ENCODE measurements around the gene LYG1.
A peak's percentile ranks its signal among the peaks of the same experiment; 100 is the strongest.
"Not testable (repeated sequence)": the region's sequence is repeated elsewhere in the genome, so short reads cannot be mapped to it uniquely, and the experiment has no call there.

LYG1 gene

DNA sequence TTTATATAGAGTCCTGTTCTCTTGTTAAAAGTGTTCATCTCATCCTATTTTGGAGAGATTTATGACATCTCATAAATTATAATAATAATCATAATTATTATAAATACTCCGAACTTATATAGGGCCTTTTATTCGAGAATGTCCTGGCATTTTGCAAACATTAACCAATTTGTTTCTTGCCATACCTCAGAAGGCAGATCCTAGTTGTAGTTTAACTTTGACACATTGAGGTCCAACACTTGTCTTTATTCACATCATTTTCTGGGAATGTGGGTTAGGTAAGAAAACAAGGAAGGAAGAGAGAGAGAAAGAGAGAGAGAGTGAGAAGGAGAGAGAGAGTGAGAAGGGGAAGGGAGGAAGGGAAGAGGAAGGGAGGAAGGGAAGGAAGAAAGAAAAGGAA, at the start of gene LYG1:
Gene LYG1 (minus strand): TSS at position 101 of the 400 bp plus-strand sequence. CDS start 5,527 bp downstream, outside the sequence.
- not testable (repeated sequence) for DNase-seq

DNA sequence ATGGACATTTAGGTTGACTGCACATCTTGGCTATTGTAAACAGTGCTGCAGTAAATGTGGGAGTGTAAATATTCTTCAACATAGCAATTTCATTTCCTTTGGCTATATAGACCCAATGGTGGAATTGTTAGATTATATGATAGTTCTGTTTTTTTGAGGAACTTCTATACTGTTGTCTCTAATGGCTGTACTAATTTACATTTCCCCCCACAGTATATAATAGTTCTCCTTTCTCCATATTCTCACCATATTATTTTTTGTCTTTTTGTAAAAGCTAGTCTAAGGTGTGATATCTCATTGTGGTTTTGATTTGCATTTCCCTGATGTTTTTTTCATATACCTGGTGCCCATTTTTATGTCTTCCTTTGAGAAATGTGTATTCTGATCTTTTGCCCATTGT, 49.2 kb upstream of the LYG1 start:
- DNase-seq, result no peak

DNA sequence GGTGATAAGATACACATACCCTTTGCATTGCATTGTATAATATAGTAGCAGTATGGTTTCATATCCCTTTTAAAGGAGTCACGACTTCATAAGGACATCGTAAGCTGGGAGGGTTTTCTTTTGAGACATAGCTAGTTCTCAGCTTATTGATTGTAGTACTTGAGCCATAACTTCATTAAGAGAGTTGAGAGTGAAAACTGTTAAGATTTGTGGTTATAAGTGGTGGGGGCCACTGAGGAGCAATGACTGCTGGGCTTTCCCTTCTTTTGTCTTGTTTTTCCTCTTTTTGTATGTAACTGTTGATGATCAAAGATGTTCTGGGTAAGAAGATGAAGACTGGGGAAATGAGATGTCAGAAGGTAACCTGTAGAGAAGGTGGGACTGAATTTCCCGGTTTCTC, 47.2 kb upstream of the LYG1 start:
- DNase-seq, result no peak

DNA sequence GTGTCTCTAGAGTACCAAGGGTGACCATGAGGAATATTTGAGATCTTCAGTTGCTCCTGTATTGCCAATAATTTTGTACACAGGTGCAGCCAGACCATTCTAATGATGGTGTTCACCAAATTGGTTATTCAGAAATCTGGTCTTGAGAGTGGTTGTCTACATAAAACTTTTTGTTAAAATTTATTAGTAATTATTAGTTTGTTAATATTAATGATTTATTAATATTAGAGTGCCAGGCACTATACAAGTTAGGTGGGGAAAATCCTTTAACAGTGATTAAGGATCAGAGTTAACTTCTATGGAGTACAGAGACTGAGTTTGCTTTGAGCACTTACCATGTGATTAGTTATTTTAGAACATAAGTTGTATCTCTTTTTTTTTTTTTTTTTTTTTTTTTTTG, 45.2 kb upstream of the LYG1 start:
- DNase-seq, result no peak

DNA sequence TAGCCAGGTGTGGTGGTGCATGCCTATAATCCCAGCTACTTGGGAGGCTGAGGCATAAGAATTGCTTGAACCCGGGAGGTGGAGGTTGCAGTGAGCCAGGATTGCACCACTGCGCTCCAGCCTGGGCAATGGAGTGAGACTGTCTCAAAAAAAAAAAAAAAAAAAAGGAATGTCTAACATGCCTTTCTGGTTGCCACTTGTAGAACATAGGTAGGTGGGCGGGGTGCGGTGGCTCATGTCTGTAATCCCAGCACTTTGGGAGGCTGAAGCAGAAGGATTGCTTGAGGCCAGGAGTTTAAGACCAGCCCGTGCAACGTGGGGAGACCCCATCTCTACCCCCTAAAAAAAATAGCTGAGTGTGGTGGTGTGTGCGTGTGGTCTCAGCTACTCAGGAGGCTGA, 44.4 kb upstream of the LYG1 start:
- not testable (repeated sequence) for DNase-seq

DNA sequence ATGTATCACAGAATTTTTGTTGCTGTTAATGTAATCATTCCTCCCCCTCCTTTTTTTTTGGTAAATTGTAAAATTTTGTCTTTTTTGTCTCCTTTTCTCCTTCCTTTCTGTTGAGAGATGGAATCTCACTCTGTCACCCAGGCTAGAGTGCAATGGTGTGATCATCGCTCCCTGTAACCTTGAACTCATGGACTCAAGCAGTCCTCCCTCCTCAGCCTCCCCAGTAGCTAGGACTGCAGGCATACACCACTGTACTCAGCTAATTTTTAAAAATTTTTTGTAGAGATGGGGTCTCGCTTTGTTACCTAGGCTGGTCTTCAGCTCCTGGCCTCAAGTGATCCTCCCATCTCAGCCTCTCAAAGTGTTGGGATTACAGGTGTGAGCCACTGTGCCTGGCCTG, 41.5 kb upstream of the LYG1 start:
- no peak for DNase-seq

DNA sequence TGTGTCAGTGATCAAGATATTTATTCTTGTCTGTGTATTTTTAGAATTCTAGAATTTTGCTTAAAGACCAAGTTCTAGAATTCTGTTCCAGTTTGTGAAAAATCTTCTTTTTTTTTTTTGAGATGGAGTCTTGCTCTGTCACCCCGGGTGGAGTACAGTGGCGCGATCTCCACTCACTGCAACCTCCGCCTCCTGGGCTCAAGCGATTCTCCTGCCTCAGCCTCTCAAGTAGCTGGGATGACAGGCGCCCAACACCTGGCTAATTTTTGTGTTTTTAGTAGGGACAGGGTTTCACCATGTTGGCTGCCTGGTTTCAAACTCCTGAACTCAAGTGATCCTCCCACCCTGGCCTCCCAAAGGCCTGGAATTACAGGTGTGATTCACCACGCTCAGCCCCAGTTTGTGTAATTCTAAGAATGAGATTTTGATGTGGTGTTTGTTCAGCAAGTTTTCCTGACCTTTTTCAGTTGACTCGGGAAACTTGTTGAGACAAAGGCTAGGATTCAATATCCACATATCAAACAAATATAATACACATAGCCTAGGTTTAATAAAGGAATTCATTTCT, 39.8 kb upstream of the LYG1 start:
- no peak for DNase-seq

DNA sequence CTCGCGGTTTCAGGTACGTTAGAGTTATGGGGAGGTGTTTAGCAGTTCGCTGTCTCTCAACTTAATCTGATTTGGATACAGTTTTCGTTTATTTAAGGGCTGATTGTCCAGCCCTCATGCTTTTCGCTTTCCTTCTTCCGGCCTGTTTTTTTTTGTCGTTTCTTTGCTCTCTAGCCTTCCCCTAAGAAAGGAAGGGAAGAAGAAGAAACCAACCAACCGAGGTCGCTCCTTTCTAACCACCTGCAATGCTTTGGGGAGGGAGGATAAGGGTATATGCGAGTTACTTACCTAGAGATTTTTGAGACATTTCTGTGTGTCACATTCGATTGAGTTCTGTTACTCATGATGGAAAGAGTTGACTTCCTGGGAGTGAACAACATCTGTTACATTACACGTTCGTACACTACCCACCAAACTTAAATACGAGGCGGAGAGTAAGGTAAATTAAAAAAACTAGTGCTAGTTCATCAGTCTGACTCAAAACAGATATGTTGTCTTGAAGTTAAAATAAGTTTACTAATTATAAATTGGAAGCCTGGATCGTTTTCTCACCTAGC, 37.1 kb upstream of the LYG1 start:
- DNase-seq, result no peak

DNA sequence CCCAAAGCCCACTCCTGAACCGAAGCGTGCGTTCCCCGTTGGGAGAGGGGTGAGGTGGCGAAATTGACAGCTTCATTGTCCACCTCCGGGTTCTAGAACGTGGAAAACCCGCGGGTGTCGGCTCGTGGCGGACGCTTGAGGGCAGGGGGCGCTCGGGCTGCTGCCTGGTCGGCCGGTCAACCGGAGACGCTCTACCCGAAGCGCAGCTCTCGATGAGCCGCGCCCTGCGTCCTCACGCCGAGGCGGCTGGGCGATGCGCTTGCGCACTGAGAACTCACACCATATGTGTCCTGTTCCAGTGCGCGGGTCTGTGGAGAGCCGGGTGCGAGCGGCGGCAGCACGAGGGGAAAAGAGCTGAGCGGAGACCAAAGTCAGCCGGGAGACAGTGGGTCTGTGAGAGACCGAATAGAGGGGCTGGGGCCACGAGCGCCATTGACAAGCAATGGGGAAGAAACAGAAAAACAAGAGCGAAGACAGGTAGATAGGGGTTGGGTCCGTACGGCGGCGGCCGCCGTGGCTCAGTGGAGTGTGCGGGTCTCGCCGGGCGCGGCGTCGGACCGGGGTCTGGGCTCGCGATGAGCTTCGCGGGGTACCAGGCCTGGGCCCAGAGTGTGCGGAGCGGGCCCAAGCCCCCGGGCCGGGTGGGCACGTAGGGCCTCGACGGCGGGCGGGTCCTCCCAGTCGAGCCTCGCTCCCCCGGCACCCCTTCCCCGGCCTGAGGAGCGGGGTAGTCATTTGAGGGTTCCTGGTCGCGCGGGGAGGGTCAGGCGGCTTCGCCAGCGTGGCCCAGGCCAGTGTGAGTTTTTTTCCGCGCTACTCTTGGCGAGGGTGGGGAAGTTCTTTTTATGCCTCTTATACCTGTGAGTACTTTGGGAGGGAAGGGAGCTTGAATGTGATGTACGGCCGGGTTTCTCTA, 36.4 kb upstream of the LYG1 start, which contains the start of gene EIF5B:
Gene EIF5B (plus strand): TSS at position 277 of the 916 bp plus-strand sequence. CDS start 166 bp downstream, at position 443.
- DNase-seq, result peak; percentile 96

DNA sequence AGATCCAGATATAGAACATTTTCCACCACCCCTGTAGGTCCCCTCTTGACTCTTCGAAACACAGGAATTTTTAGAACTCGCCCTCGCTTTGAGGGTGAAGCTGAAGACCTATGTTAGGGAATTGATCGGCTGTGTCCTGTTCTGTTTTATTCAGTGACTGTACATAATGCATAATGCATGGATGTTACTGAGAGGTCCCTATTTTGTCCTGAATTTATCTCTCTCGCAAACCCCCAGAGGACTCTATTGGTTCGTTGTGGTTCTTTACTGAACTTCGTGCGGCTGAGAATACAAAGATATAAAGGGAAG, 35.8 kb upstream of the LYG1 start:
- no peak for DNase-seq

DNA sequence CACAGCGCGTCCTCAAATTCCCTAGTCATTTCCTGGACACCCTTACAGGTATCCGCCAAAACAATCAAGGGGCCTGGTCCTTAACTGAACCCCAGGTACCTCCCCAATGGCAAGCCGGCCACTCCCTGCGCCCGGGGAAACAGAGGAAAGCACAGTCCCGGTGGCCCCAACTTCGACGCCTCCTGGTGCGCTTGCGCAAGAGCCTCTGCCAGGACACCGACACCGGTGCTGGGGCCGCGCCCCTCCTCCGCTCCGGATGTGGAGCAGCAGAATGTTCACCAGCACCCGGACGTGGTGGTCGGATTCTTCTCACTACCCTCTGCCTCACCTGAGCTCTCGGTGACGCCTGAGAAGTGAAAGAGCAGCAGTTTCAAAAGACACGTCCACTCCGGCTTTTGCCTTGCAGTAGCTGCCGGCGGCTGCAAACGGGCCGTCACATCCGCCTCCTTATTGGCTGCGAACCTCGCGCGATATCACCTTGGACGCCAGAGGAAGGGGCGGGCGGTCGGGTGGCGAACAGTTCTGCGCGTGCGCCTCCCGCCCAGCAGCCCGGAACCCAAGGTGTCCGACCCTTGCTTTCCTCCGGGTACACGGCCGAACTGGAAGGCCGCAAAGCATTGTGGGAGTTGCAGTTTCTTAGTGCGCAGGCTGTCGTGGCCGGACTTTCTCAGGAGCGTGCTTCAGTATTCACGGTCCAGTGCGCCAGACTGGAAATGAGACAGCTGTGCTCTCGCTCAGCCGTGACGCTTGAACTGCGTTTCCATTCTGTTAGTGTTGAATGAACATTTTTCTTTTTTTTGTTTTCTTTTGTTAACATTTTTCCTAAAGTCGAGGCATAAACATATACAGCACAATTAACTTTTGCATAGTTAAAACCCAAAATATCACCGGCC, 35.2 kb upstream of the LYG1 start, which contains the start of gene TXNDC9:
Gene TXNDC9 (minus strand): TSS at position 423 of the 893 bp plus-strand sequence. CDS start 3,123 bp downstream, outside the sequence.
- peak; percentile 99 for DNase-seq

DNA sequence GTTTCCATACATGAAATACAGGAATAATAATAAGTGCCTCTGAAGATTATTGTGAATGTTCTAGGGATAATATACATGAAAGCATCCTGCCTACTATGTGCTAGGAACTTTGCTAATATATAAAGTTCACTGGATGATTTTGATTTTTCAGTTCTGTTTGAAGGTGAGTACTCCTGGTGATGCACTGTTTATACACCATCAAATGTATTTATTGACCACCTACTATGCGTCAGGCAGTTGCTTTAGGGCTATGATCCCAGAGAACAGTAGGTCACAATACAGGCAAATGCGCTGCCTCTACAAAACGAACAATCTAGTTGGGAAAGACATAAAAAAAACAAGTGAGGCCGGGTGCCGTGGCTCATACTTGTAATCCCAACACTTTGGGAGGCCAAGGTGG, 24.4 kb upstream of the LYG1 start:
- no peak for DNase-seq

DNA sequence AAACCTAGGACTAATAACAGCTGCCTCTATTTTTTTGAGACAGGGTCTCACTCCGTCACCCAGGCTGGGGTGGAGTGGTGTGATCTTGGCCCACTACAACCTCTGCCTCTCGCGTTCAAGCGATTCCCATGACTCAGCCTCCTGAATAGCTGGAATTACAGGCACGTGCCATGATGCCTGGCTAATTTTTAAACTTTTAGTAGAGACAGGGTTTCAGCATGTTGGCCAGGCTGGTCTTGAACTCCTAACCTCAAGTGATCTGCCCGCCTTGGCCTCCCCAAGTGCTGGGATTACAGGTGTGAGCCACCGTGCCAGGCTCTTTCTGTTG, 16.8 kb upstream of the LYG1 start:
- not testable (repeated sequence) for DNase-seq

DNA sequence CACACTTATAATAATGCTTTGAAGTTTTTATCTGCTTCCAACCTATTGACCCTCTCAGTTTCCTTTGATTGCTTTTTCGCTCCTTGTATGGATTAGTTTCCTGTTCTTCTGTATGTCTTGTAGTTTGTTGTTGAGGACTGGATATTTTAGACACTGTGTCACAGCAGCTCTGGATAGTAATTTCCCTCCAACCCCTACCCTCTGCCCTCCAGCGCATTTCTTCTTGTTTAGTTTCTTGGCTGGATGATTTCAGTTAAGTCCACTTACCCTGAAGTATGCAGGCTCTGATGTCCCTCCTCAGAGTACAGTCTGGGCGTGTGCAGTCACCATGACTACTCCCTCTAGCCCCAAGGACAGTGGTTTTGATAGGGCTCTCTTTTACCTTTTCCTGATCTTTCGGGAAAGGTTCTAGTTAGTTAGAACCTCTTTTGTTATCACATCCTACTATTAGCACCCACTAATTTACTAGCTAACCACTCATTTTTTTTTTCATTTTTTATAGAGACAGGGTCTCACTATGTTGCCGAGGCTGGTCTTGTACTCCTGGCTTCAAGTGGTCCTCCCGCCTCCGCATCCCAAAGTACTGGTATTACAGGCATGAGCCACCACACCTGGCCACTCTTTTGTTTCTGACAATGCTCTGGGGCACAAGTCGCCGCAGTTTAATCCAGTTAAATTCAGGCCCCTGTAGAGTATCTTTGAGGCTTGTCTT, 16.3 kb upstream of the LYG1 start:
- no peak for DNase-seq

DNA sequence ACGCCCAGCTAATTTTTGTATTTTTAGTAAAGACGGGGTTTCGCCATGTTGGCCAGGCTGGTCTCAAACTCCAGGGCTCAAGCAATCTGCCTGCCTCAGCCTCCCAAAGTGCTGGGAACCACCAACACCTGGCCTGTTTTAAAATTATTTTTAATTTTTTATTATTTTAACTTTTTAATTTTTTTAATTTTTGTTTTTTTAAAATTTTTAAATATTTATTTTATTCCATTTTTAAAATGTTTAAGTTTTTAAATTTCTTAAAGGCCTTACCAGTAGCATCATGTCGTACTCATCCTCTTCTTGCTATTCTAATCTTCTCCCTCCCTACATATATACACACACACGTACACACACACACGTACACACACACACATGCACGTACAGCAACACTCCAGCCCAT, 1.4 kb downstream of the LYG1 start:
- no peak for DNase-seq

DNA sequence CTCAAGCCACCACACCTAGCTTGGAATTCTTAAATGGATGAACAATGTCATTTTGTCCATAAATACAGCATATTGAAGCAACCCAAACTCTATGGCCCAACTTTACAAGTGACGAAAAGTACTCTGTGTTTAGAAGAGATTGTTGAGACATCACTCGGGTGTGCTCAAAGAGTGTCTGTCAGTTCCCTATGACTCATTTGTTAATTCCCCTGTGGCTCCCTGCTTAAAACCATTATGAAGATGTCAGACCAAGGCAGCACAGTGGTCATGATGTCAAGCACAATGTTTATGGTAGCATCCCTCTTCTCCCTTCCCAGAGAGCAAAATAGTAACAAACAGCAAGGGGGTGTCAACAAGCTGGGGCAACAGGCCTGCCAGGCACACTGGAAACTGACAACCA, 3.0 kb downstream of the LYG1 start:
- DNase-seq, result no peak

DNA sequence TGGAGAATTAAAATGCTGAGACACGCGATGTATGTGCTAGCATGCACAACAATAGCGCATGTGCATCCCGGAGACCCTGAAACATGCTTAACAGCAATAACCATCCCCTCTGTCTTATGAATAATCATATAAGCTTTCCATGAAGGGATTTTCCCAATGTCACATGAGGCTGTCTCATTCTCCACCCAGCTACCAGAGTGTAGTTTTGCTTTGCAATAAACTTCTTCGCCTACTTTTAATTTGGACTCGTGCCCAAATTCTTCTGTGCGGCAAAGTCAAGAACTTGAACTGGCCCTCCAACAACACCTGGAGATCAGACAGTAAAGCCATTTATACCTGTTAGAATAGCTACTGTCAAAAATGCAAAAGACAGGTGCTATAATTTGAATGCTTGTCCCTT, 15.5 kb downstream of the LYG1 start:
- DNase-seq, result no peak

DNA sequence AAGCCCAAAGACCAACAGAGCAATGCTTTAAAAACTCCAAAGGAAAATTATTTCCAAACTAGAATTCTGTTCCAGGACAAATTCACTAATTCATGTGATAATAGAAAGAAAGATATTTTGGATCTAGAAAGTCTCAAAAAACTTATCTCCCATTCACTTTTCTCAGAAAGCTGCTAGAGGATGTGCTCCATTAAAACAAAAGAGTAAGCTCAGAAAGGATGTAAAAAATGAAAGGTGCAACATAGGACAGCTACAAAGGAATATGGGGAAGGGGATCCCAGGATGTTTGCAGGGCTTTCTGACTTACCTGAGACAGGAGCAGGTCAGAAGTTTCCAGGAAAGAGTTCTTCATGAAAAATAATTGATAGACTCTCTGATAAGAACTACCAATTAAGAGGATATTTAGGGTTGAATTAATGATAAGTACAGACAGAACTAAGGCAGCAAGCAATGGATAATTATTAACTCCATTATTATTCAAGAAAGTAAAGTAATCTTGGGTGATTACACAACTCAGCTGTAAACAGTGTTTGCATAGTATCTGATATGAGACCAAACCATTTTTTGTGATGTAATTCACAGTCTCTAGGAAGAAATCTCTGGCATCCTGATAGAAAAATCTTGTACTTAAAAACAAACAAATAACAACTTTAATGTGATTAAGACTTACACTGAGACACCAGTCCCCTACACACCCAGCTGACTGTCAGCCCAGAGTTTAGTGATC, 20.9 kb downstream of the LYG1 start:
- no peak for DNase-seq

DNA sequence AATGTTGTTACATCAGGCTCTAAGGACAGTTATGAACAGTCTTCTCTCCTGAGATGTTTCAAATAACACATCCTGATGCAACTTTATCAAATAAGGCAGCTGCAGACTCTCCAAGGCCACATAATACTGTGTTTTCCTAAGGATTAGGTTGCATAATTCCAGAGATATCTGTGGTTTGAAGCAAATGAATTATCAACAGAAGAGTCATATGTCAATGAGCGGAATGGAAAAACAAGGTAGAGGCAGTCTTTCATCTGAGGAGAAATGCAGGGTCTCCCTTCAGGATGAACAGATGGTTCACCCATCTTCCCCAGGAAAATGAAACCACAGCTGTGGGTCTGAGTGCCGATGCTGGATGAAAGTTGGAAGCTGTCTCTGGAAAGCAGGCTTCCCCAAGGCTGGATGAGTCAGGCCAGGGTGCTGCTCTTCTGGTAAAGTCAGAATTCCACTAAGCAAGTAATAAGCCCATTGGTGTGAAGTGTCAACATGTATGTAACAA, 22.2 kb downstream of the LYG1 start:
- no peak for DNase-seq

DNA sequence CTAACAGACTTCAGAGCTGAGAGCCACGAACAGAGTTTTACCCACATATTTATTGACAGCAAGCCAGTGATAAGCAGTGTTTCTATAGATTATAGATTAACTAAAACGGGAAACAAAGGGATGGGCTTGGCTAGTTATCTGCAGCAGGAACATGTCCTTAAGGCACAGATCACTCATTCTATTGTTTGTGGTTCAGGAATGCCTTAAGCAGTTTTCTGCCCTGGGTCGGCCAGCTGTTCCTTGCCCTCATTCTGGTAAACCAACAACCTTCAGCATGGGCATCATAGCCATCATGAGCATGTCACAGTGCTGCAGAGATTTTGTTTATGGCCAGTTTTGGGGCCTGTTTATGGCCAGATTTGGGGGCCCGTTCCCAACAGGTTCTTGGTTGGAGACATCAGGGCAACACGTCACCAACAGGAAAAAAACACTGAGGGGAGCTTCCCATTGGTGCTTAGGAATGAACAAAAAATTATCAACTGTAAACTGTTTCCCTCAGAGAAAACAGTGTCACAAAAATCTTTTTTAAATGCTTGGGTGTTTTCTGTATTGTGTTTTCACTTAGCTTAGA, 22.7 kb downstream of the LYG1 start:
- DNase-seq, result not testable (repeated sequence)

DNA sequence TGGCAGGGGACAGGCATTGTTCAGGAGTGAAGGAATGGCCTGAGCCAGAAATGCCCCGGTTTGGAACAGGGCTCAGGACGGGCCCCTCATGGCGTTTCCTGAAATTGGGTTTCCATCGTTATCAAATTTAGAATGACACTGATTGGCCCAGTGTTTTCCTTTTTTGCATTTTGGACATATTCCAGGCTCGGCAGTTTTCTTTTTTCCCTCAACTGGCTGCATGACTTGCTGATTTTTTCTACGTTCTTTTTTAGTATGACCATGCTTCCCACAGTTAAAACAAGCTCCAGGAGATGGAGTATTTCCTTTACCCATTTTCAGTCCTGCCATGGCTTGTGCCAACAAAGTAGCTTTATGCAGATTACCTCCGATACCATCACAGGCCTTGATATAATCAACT, 25.1 kb downstream of the LYG1 start:
- DNase-seq, result no peak

All from CD4-positive, alpha-beta T cell treated with Interleukin-15 for 1 hour (primary cell).